Measurements from ENCODE around the gene RPL10. TPM values are rescaled to one million over a fixed set of nuclear protein-coding genes. Genes with fewer than 3 reads are reported as not detected.
A peak's percentile ranks its signal among the peaks of the same experiment; 100 is the strongest.

RPL10 gene
- polyA plus RNA-seq, 1 donor from 2014 or later: 3,689 TPM

GRCh38 chrX:154378059-154378798 is 19.9 kb upstream of the RPL10 start:
- Histone ChIP-seq H3K4me3 (ENCODE audit: low read length) (peak overlapping the region; percentile 73), H3K9me3 (ENCODE audit: low read length) (no peaks in the 10 kb centered on the region), H3K9me2 (ENCODE audit: insufficient read depth, low read length) (no peaks in the 10 kb centered on the region), H3K27me3 (ENCODE audit: insufficient read depth, low read depth, low read length) (no peaks in the 10 kb centered on the region), H3K27ac (ENCODE audit: low read length) (peak overlapping the region; percentile 84), H3F3A (ENCODE audit: insufficient read depth, low read length, poor library complexity, severe bottlenecking) (no peaks in the 10 kb centered on the region), H3K9ac (ENCODE audit: low read length) (peak overlapping the region; percentile 89), H4K20me1 (ENCODE audit: insufficient read depth) (no peaks in the 10 kb centered on the region), H3K79me2 (replicated peaks; ENCODE audit: insufficient read depth, low read length) (peaks cover 9% of the 10 kb centered on the region), H3K4me2 (ENCODE audit: low read length) (no peak overlapping the region), H2AFZ (ENCODE audit: low read depth, low read length) (no peak overlapping the region), H3K36me3 (ENCODE audit: insufficient read depth, low read length) (no peaks in the 10 kb centered on the region)
- TF ChIP-seq REST (IDR thresholded peaks at IDR 0.05; ENCODE audit: borderline replicate concordance) (peak; percentile 58), MXI1 (conservative IDR thresholded peaks at IDR 0.05; ENCODE audit: poor library complexity, severe bottlenecking) (peak; percentile 42), EZH2 (IDR thresholded peaks at IDR 0.05; ENCODE audit: borderline replicate concordance, insufficient read depth, low read length, poor library complexity, severe bottlenecking) (no peak), SMC3 (conservative IDR thresholded peaks at IDR 0.05; ENCODE audit: poor library complexity) (no peak), TAF1 (IDR thresholded peaks at IDR 0.05; ENCODE audit: low read depth) (peak; percentile 69), RAD21 (conservative IDR thresholded peaks at IDR 0.05) (no peak), EP300 (conservative IDR thresholded peaks at IDR 0.05; ENCODE audit: poor library complexity, severe bottlenecking) (peak; percentile 17), POLR2AphosphoS5 (IDR thresholded peaks at IDR 0.05) (peak; percentile 92), CTCF (IDR thresholded peaks at IDR 0.05; ENCODE audit: poor library complexity, severe bottlenecking) (peak; percentile 10)

GRCh38 chrX:154378799-154379568 is 19.2 kb upstream of the RPL10 start, which contains the start of gene EMD:
Gene EMD (plus strand): TSS chrX:154379295. CDS start chrX:154379485, 190 bp downstream.
- Histone ChIP-seq H3K9me2 (ENCODE audit: insufficient read depth, low read length) (no peaks in the 10 kb centered on the region), H3K27me3 (ENCODE audit: insufficient read depth, low read depth, low read length) (no peaks in the 10 kb centered on the region), H3K4me3 (ENCODE audit: low read length) (peak within 1 kb of the TSS; percentile 78), H3F3A (ENCODE audit: insufficient read depth, low read length, poor library complexity, severe bottlenecking) (no peaks in the 10 kb centered on the region), H3K4me2 (ENCODE audit: low read length) (peak within 1 kb of the TSS; percentile 65), H3K9ac (ENCODE audit: low read length) (peak within 1 kb of the TSS; percentile 92), H3K36me3 (ENCODE audit: insufficient read depth, low read length) (no peaks in the 10 kb centered on the region), H3K79me2 (replicated peaks; ENCODE audit: insufficient read depth, low read length) (peaks cover 9% of the 10 kb centered on the region), H4K20me1 (ENCODE audit: insufficient read depth) (no peaks in the 10 kb centered on the region), H3K27ac (ENCODE audit: low read length) (peak within 1 kb of the TSS; percentile 89), H3K9me3 (ENCODE audit: low read length) (no peaks in the 10 kb centered on the region), H2AFZ (ENCODE audit: low read depth, low read length) (no peak within 1 kb of the TSS)
- TF ChIP-seq REST (IDR thresholded peaks at IDR 0.05; ENCODE audit: borderline replicate concordance): peak; percentile 74
- peak; percentile 43 for TF ChIP-seq TAF1 (IDR thresholded peaks at IDR 0.05; ENCODE audit: low read depth)
- peak; percentile 77 for TF ChIP-seq MXI1 (conservative IDR thresholded peaks at IDR 0.05; ENCODE audit: poor library complexity, severe bottlenecking)
- TF ChIP-seq POLR2AphosphoS5 (IDR thresholded peaks at IDR 0.05): peak; percentile 97
- TF ChIP-seq EP300 (conservative IDR thresholded peaks at IDR 0.05; ENCODE audit: poor library complexity, severe bottlenecking): peak; percentile 66
- TF ChIP-seq RAD21 (conservative IDR thresholded peaks at IDR 0.05): no peak
- TF ChIP-seq SMC3 (conservative IDR thresholded peaks at IDR 0.05; ENCODE audit: poor library complexity): peak; percentile 16
- TF ChIP-seq CTCF (IDR thresholded peaks at IDR 0.05; ENCODE audit: poor library complexity, severe bottlenecking): no peak
- no peak for TF ChIP-seq EZH2 (IDR thresholded peaks at IDR 0.05; ENCODE audit: borderline replicate concordance, insufficient read depth, low read length, poor library complexity, severe bottlenecking)

Measured in neural cell (in vitro differentiated cells).